ENCODE data around the gene CIAO2B.

DNA sequence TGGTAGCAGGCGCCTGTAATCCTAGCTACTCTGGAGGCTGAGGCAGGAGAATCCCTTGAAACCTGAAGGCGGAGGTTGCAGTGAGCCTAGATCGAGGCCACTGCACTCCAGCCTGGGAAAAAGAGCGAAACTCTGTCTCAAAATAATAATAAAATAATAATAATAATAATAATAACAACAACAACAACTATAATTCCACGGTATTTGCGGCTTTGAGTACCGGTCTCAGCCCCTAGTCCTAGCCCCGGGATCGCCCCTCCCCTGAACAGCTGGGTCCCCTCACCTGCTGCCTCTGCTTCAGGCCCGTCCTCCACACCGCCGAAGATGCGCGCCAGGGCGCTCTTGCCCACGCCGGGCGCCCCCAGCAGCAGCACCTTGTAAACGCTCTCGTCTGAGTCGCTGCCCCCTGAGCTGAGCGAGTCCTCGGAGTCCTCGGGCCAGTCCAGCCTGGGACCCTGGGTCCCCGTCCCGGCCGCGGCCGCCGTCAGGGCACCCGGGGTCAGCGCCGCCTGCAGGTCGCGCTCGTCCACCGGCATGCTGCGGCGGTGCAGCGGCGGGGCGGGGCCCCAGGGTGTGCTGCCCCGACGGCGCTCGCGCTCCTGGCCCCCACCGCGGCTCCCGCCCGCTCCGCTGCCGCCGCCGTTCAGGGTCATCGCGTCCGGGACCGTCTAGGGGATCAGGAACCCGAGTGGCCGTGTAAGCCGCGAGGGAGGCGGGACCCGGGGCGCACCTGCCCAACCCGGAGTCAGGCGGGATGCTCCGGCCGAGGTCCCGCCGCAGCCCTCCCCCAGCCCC, 9.5 kb downstream of the CIAO2B start:
- no peak for TF ChIP-seq POLR2A (IDR thresholded peaks at IDR 0.05; ENCODE audit: low read depth)
- TF ChIP-seq, protein P1, sequence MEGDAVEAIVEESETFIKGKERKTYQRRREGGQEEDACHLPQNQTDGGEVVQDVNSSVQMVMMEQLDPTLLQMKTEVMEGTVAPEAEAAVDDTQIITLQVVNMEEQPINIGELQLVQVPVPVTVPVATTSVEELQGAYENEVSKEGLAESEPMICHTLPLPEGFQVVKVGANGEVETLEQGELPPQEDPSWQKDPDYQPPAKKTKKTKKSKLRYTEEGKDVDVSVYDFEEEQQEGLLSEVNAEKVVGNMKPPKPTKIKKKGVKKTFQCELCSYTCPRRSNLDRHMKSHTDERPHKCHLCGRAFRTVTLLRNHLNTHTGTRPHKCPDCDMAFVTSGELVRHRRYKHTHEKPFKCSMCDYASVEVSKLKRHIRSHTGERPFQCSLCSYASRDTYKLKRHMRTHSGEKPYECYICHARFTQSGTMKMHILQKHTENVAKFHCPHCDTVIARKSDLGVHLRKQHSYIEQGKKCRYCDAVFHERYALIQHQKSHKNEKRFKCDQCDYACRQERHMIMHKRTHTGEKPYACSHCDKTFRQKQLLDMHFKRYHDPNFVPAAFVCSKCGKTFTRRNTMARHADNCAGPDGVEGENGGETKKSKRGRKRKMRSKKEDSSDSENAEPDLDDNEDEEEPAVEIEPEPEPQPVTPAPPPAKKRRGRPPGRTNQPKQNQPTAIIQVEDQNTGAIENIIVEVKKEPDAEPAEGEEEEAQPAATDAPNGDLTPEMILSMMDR (IDR thresholded peaks at IDR 0.05), result peak; percentile 47 to 63 (median 59)
- TF ChIP-seq EP300 (IDR thresholded peaks at IDR 0.05), result no peak
- no peak for TF ChIP-seq POLR2AphosphoS5 (IDR thresholded peaks at IDR 0.05)

Data from esophagus muscularis mucosa (tissue), 4 donors.